ENCODE data around the gene FAM204A. TPM values are rescaled to one million over a fixed set of nuclear protein-coding genes. Genes with fewer than 3 reads are reported as not detected.

The FAM204A gene
- 33.4 and 35.1 TPM in 2 replicates for total RNA-seq

DNA sequence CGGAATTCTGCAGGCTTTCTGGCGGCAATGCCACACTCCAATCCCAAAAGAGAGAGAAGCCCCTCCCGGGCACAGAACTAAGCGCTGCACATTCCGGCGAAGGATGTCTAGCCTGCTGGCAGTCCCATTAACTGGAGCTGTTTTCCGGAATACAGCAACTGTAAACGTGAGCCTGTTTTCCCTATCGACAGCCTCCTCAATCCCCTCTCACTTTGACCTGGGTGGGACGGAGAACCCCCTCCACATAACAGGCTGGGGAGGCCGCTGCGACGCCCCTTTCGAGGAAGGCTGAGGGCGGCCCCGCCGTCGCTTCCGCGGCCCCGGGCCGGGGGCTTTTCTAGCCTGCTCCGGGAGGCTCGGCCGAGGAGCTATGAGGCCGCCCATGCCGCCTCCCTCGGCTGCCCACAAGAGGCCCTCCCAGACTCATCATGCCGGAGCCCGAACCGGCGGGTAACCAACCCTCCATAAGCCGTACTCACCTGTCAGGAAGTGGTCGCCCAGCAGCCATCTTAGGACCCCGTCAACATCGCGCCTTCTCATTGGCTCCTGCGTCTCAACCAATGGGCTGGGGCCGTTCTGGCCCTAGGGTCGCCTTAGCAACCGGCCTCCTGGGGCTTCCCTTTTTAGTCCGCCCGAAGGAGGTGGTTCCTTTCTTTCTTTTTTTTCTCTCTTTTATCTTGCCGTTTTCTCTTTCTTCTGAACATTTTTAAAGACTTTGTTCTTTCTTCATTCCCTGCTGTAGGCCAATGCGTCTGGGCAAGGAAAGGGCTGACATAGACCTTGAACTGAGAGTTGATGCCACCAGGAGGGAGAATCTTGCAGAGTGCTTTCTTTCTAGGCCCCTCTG, at the start of gene FAM204A:
Gene FAM204A, minus strand, starts transcription at position 534 of the 847 bp plus-strand sequence. CDS start 5,909 bp downstream, outside the sequence.

All from smooth muscle cell of the pulmonary artery (primary cell).